ENCODE data around the gene PDGFD.

DNA sequence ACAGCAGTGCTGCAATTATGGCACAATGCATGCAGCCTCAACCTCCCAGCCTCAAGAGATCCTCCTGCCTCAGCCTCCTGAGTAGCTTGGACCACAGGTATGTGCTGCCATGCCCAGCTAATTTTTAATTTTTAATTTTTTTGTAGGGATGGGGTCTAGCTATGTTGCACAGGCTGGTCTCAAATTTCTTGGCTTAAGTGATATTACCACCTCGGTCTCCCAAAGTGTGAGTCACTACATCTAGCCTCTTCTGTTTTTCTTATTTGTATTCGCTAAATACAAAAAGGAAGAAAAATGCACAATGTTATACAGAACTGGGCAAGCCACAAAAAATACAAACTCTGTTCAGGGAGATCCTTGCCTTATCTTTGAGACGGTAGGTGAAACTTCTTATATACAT, 65.4 kb downstream of the PDGFD start:
- TF ChIP-seq, protein P1, sequence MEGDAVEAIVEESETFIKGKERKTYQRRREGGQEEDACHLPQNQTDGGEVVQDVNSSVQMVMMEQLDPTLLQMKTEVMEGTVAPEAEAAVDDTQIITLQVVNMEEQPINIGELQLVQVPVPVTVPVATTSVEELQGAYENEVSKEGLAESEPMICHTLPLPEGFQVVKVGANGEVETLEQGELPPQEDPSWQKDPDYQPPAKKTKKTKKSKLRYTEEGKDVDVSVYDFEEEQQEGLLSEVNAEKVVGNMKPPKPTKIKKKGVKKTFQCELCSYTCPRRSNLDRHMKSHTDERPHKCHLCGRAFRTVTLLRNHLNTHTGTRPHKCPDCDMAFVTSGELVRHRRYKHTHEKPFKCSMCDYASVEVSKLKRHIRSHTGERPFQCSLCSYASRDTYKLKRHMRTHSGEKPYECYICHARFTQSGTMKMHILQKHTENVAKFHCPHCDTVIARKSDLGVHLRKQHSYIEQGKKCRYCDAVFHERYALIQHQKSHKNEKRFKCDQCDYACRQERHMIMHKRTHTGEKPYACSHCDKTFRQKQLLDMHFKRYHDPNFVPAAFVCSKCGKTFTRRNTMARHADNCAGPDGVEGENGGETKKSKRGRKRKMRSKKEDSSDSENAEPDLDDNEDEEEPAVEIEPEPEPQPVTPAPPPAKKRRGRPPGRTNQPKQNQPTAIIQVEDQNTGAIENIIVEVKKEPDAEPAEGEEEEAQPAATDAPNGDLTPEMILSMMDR (IDR thresholded peaks at IDR 0.05): no peak
- no peak for TF ChIP-seq SOX15 (CRISPR knock-in tag; IDR thresholded peaks at IDR 0.05)
- TF ChIP-seq, protein P2, sequence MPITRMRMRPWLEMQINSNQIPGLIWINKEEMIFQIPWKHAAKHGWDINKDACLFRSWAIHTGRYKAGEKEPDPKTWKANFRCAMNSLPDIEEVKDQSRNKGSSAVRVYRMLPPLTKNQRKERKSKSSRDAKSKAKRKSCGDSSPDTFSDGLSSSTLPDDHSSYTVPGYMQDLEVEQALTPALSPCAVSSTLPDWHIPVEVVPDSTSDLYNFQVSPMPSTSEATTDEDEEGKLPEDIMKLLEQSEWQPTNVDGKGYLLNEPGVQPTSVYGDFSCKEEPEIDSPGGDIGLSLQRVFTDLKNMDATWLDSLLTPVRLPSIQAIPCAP (CRISPR knock-in tag; IDR thresholded peaks at IDR 0.05): no peak
- no peak for TF ChIP-seq ZNF263 (CRISPR knock-in tag; IDR thresholded peaks at IDR 0.05; ENCODE audit: low read depth)
- TF ChIP-seq, protein P3, sequence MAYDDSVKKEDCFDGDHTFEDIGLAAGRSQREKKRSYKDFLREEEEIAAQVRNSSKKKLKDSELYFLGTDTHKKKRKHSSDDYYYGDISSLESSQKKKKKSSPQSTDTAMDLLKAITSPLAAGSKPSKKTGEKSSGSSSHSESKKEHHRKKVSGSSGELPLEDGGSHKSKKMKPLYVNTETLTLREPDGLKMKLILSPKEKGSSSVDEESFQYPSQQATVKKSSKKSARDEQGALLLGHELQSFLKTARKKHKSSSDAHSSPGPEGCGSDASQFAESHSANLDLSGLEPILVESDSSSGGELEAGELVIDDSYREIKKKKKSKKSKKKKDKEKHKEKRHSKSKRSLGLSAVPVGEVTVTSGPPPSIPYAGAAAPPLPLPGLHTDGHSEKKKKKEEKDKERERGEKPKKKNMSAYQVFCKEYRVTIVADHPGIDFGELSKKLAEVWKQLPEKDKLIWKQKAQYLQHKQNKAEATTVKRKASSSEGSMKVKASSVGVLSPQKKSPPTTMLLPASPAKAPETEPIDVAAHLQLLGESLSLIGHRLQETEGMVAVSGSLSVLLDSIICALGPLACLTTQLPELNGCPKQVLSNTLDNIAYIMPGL (CRISPR knock-in tag; IDR thresholded peaks at IDR 0.05): no peak
- no peak for TF ChIP-seq NFYB (CRISPR knock-in tag; conservative IDR thresholded peaks at IDR 0.05; ENCODE audit: low read depth)
- no peak for TF ChIP-seq ZNF232 (CRISPR knock-in tag; IDR thresholded peaks at IDR 0.05)
- TF ChIP-seq, protein P4, sequence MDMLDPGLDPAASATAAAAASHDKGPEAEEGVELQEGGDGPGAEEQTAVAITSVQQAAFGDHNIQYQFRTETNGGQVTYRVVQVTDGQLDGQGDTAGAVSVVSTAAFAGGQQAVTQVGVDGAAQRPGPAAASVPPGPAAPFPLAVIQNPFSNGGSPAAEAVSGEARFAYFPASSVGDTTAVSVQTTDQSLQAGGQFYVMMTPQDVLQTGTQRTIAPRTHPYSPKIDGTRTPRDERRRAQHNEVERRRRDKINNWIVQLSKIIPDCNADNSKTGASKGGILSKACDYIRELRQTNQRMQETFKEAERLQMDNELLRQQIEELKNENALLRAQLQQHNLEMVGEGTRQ (CRISPR knock-in tag; IDR thresholded peaks at IDR 0.05): no peak
- TF ChIP-seq FOXP1 (CRISPR knock-in tag; IDR thresholded peaks at IDR 0.05; ENCODE audit: borderline replicate concordance): no peak
- no peak for TF ChIP-seq RORB (CRISPR knock-in tag; IDR thresholded peaks at IDR 0.05)

All from WTC11 (cell line).